Activated naive CD4-positive, alpha-beta T cell (primary cell): ENCODE measurements around the gene UBXN1.

Experiments used
- DNase-seq, 4 experiments: peaks; one replicate each; lab custom pipeline; 2025; lab: John Stamatoyannopoulos, UW

The UBXN1 gene

GRCh38 chr11:62645946-62646824 lies 32.7 kb downstream of the UBXN1 start, which contains the start of gene GANAB:
GANAB (minus strand) TSS chr11:62646613; CDS start chr11:62646599, 14 bp downstream.
- DNase-seq, result peak; percentile 94 to 98 (median 96)

DNA sequence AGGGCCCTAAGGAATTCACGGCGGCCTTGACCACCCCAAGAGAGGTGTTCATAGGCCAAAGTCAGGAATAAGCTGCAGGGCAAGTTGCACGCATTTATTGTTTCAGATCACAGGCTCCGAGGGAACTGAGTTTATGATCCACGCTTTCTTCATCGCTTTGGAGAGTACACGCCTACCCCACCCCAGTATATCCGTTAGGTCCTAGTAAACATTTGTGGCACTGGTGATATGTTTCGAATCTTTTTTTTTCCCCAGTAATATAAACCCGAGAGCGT lies 33.3 kb downstream of the UBXN1 start:
- DNase-seq, result no peak

DNA sequence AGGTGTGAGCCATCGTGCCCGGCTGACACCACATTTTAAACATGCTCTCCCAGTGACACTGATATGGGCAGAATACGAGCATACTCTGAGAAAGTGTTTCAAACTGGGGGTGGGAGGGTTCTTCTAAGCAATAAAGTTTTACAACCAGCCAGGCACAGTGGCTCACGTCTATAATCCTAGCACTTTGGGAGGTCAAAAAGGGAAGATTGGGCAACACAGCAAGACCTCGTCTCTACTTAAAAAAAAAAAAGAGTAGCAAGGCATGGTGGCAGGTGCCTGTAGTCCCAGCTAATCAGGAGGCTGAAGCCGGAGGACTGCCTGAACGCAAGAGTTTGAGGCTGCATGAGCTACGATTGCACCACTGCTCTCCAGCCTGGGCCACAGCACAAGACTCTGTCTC lies 34.7 kb downstream of the UBXN1 start:
- no peak for DNase-seq

- DNase-seq, result no peak
Measured at GRCh38 chr11:62632492-62632891, 46.4 kb downstream of the UBXN1 start.

DNA sequence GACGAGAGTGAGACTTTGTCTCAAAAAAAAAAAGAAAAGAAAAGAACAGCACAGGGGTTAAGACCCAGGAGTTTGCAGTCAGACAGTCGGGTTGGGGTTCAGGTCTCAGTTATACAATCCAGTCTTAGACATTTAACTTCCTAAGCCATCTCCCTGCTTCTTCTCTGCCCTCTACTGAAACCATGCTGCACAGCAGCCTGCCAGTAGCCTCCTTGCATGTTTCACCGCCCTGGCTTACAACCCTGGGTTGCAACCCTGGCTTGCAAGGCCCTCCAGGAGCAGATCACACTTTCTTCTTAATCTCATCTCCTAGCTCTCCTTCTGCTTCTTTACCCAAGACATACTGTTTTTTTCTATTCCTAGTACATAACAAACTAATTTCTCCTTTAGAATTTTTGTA lies 51.2 kb downstream of the UBXN1 start:
- no peak for DNase-seq
